Measurements from ENCODE around the gene ATF7IP.

The ATF7IP gene

GRCh38 chr12:14482886-14483285, 117.4 kb downstream of the ATF7IP start:
- no peaks in the 10 kb centered on the region for H3K27me3 ChIP-seq (ENCODE audit: insufficient read depth, insufficient read length)
- no peaks in the 10 kb centered on the region for H3K4me1 ChIP-seq (ENCODE audit: insufficient read depth, insufficient read length)
- no peak for TF ChIP-seq SUZ12 (IDR thresholded peaks at IDR 0.05; ENCODE audit: extremely low read depth, insufficient read depth, insufficient read length)
- no peak for TF ChIP-seq ZNF274 (IDR thresholded peaks at IDR 0.05; ENCODE audit: low read depth, low read length)
- no peak for TF ChIP-seq YY1 (IDR thresholded peaks at IDR 0.05; ENCODE audit: insufficient read depth, insufficient read length)
- no peaks in the 10 kb centered on the region for H3K9me3 ChIP-seq (ENCODE audit: insufficient read depth, low read length)
- H3K9ac ChIP-seq (ENCODE audit: insufficient read length, low read depth) = no peak overlapping the region
- no peak for DNase-seq (ENCODE audit: low read depth, low spot score)
- H3K4me3 ChIP-seq (ENCODE audit: insufficient read length, low read depth) = no peak overlapping the region
- peaks cover 50% of the 10 kb centered on the region for H3K36me3 ChIP-seq (ENCODE audit: insufficient read depth, insufficient read length, low read length)

GRCh38 chr12:14495326-14495725, 129.8 kb downstream of the ATF7IP start:
- H3K36me3 ChIP-seq (ENCODE audit: insufficient read depth, insufficient read length, low read length) = peaks cover 30% of the 10 kb centered on the region
- no peaks in the 10 kb centered on the region for H3K4me1 ChIP-seq (ENCODE audit: insufficient read depth, insufficient read length)
- DNase-seq (ENCODE audit: low read depth, low spot score) = no peak
- no peak overlapping the region for H3K4me3 ChIP-seq (ENCODE audit: insufficient read length, low read depth)
- no peak overlapping the region for H3K9ac ChIP-seq (ENCODE audit: insufficient read length, low read depth)
- no peaks in the 10 kb centered on the region for H3K9me3 ChIP-seq (ENCODE audit: insufficient read depth, low read length)
- TF ChIP-seq ZNF274 (IDR thresholded peaks at IDR 0.05; ENCODE audit: low read depth, low read length) (no peak), SUZ12 (IDR thresholded peaks at IDR 0.05; ENCODE audit: extremely low read depth, insufficient read depth, insufficient read length) (no peak), YY1 (IDR thresholded peaks at IDR 0.05; ENCODE audit: insufficient read depth, insufficient read length) (no peak)
- no peaks in the 10 kb centered on the region for H3K27me3 ChIP-seq (ENCODE audit: insufficient read depth, insufficient read length)

- H3K36me3 ChIP-seq (ENCODE audit: insufficient read depth, insufficient read length, low read length) = peaks cover 16% of the 10 kb centered on the region
- no peak for DNase-seq (ENCODE audit: low read depth, low spot score)
- H3K4me3 ChIP-seq (ENCODE audit: insufficient read length, low read depth) = no peak overlapping the region
- TF ChIP-seq SUZ12 (IDR thresholded peaks at IDR 0.05; ENCODE audit: extremely low read depth, insufficient read depth, insufficient read length) (no peak), YY1 (IDR thresholded peaks at IDR 0.05; ENCODE audit: insufficient read depth, insufficient read length) (no peak), ZNF274 (IDR thresholded peaks at IDR 0.05; ENCODE audit: low read depth, low read length) (no peak)
- H3K9ac ChIP-seq (ENCODE audit: insufficient read length, low read depth) = no peak overlapping the region
- no peaks in the 10 kb centered on the region for H3K27me3 ChIP-seq (ENCODE audit: insufficient read depth, insufficient read length)
- no peaks in the 10 kb centered on the region for H3K4me1 ChIP-seq (ENCODE audit: insufficient read depth, insufficient read length)
- H3K9me3 ChIP-seq (ENCODE audit: insufficient read depth, low read length) = no peaks in the 10 kb centered on the region
Observed at GRCh38 chr12:14505626-14506596, 140.4 kb downstream of the ATF7IP start.

GRCh38 chr12:14510574-14510973, 145.1 kb downstream of the ATF7IP start:
- no peak overlapping the region for H3K9ac ChIP-seq (ENCODE audit: insufficient read length, low read depth)

GRCh38 chr12:14514154-14514842, 148.8 kb downstream of the ATF7IP start:
- Histone ChIP-seq H3K4me1 (ENCODE audit: insufficient read depth, insufficient read length) (no peaks in the 10 kb centered on the region), H3K4me3 (ENCODE audit: insufficient read length, low read depth) (no peak overlapping the region), H3K9me3 (ENCODE audit: insufficient read depth, low read length) (no peaks in the 10 kb centered on the region), H3K36me3 (ENCODE audit: insufficient read depth, insufficient read length, low read length) (no peaks in the 10 kb centered on the region), H3K27me3 (ENCODE audit: insufficient read depth, insufficient read length) (no peaks in the 10 kb centered on the region), H3K9ac (ENCODE audit: insufficient read length, low read depth) (no peak overlapping the region)
- no peak for DNase-seq (ENCODE audit: low read depth, low spot score)
- TF ChIP-seq SUZ12 (IDR thresholded peaks at IDR 0.05; ENCODE audit: extremely low read depth, insufficient read depth, insufficient read length) (no peak), YY1 (IDR thresholded peaks at IDR 0.05; ENCODE audit: insufficient read depth, insufficient read length) (no peak), ZNF274 (IDR thresholded peaks at IDR 0.05; ENCODE audit: low read depth, low read length) (no peak)

More at GRCh38 chr12:14510574-14510973, 145.1 kb downstream of the ATF7IP start:
- no peak overlapping the region for H3K4me3 ChIP-seq (ENCODE audit: insufficient read length, low read depth)
- H3K36me3 ChIP-seq (ENCODE audit: insufficient read depth, insufficient read length, low read length) = peaks cover 7% of the 10 kb centered on the region
- no peak for DNase-seq (ENCODE audit: low read depth, low spot score)
- TF ChIP-seq ZNF274 (IDR thresholded peaks at IDR 0.05; ENCODE audit: low read depth, low read length) (no peak), SUZ12 (IDR thresholded peaks at IDR 0.05; ENCODE audit: extremely low read depth, insufficient read depth, insufficient read length) (no peak)
- no peaks in the 10 kb centered on the region for H3K27me3 ChIP-seq (ENCODE audit: insufficient read depth, insufficient read length)
- H3K4me1 ChIP-seq (ENCODE audit: insufficient read depth, insufficient read length) = no peaks in the 10 kb centered on the region
- no peaks in the 10 kb centered on the region for H3K9me3 ChIP-seq (ENCODE audit: insufficient read depth, low read length)

- Histone ChIP-seq H3K4me1 (ENCODE audit: insufficient read depth, insufficient read length) (no peaks in the 10 kb centered on the region), H3K27me3 (ENCODE audit: insufficient read depth, insufficient read length) (no peaks in the 10 kb centered on the region), H3K36me3 (ENCODE audit: insufficient read depth, insufficient read length, low read length) (no peaks in the 10 kb centered on the region), H3K9me3 (ENCODE audit: insufficient read depth, low read length) (no peaks in the 10 kb centered on the region), H3K4me3 (ENCODE audit: insufficient read length, low read depth) (no peak overlapping the region), H3K9ac (ENCODE audit: insufficient read length, low read depth) (no peak overlapping the region)
- TF ChIP-seq ZNF274 (IDR thresholded peaks at IDR 0.05; ENCODE audit: low read depth, low read length) (no peak), YY1 (IDR thresholded peaks at IDR 0.05; ENCODE audit: insufficient read depth, insufficient read length) (no peak), SUZ12 (IDR thresholded peaks at IDR 0.05; ENCODE audit: extremely low read depth, insufficient read depth, insufficient read length) (no peak)
- no peak for DNase-seq (ENCODE audit: low read depth, low spot score)
Observed at GRCh38 chr12:14514946-14515345, 149.5 kb downstream of the ATF7IP start.

GRCh38 chr12:14521822-14522221, 156.3 kb downstream of the ATF7IP start:
- no peak overlapping the region for H3K9ac ChIP-seq (ENCODE audit: insufficient read length, low read depth)
- H3K4me3 ChIP-seq (ENCODE audit: insufficient read length, low read depth) = no peak overlapping the region
- TF ChIP-seq ZNF274 (IDR thresholded peaks at IDR 0.05; ENCODE audit: low read depth, low read length) = no peak
- TF ChIP-seq YY1 (IDR thresholded peaks at IDR 0.05; ENCODE audit: insufficient read depth, insufficient read length) = no peak
- TF ChIP-seq SUZ12 (IDR thresholded peaks at IDR 0.05; ENCODE audit: extremely low read depth, insufficient read depth, insufficient read length) = no peak
- no peak for DNase-seq (ENCODE audit: low read depth, low spot score)
- H3K4me1 ChIP-seq (ENCODE audit: insufficient read depth, insufficient read length) = no peaks in the 10 kb centered on the region
- H3K9me3 ChIP-seq (ENCODE audit: insufficient read depth, low read length) = 0 out of 2 replicates have a peak, but pooled peaks cover 16% of the 10 kb centered on the region
- H3K36me3 ChIP-seq (ENCODE audit: insufficient read depth, insufficient read length, low read length) = no peaks in the 10 kb centered on the region
- H3K27me3 ChIP-seq (ENCODE audit: insufficient read depth, insufficient read length) = no peaks in the 10 kb centered on the region

Data from NT2/D1 (cell line).